Thyroid gland (tissue), 4 donors: Measurements from ENCODE around the gene MAGI3. TPM values are rescaled to one million over a fixed set of nuclear protein-coding genes. Genes with fewer than 3 reads are reported as not detected.

ENCODE experiments used
- DNase-seq, 2 donors: peaks; one replicate each; pipeline ENCODE4 v3.0.0-alpha.2; 2019
- H3K27ac ChIP-seq, 3 donors: fragments of 200-600 bp; sonication (generic); 1 replicate in 2 of 3; 2 replicates in 1 of 3; pipeline ENCODE4 v1.5.1; 2016 to 2019; ENCODE audit warnings: mild to moderate bottlenecking in 1 of 3, moderate library complexity in 1 of 3
- H3K27me3 ChIP-seq: fragments of 200-600 bp; sonication (generic); one replicate; pipeline ENCODE4 v1.5.1; 2019
- H3K36me3 ChIP-seq, 2 donors: fragments of 200-600 bp; sonication (generic); one replicate each; pipeline ENCODE4 v1.5.1; 2016 to 2019
- H3K4me1 ChIP-seq, 2 donors: fragments of 200-600 bp; sonication (generic); one replicate each; pipeline ENCODE4 v1.5.1; 2017 to 2019
- H3K4me3 ChIP-seq, 3 donors: fragments of 200-600 bp; sonication (generic); replicated peaks in 1 of 3; 1 replicate in 2 of 3; 2 replicates in 1 of 3; pipeline ENCODE4 v1.5.1; 2016; ENCODE audit warnings: mild to moderate bottlenecking in 1 of 3
- H3K9me3 ChIP-seq: fragments of 200-600 bp; sonication (generic); one replicate; pipeline ENCODE4 v1.5.1; 2017
- CTCF ChIP-seq, 6 experiments: fragments of 200-600 bp in 3 of 6; fragments of 450-650 bp in 3 of 6; sonication (generic) in 3 of 6; IDR thresholded peaks; one replicate each; pipeline ENCODE4 v1.5.1; 2016 to 2019; ENCODE audit warnings: antibody characterized with exemption in 6 of 6, mild to moderate bottlenecking in 2 of 6, inconsistent platforms in 1 of 6, moderate library complexity in 1 of 6
- POLR2A ChIP-seq, 2 donors: fragments of 450-650 bp; IDR thresholded peaks; one replicate each; pipeline ENCODE4 v1.6.1; 2017; ENCODE audit warnings: antibody characterized with exemption in 2 of 2, mild to moderate bottlenecking in 2 of 2, moderate library complexity in 1 of 2
- WGBS, 2 donors: methylation state at CpG; one replicate each; pipeline ENCODE4 v1.1.5; 2017; 5-methylcytosine and 5-hydroxymethylcytosine counted together
- intact Hi-C: fragments of 100-400 bp; cut with DNase I; formaldehyde crosslinking; loops from one replicate; pipeline ENCODE4 v1.15.1; 2023
- total RNA-seq, 4 donors: library from RNA; depleted of rRNA; stranded (reverse); fragments of >200 nt; gene quantifications; one replicate each; pipeline ENCODE4 v1.2.3, GENCODE V29; 2016

Gene MAGI3
- total RNA-seq, 4 donors from 2014 or later: 52.9 to 91.0 (median 61.9) TPM

GRCh38 chr1:113416496-113416895 is 26.2 kb downstream of the MAGI3 start:
- H3K27me3 ChIP-seq: no peaks in the 10 kb centered on the region
- no peaks in the 10 kb centered on the region for H3K36me3 ChIP-seq
- intact Hi-C loops: no loop called here
- no peak overlapping the region for H3K4me3 ChIP-seq
- H3K4me1 ChIP-seq: peaks cover 10% of the 10 kb centered on the region in 2 donors
- no peak for DNase-seq
- WGBS, 2 donors: 92 to 96% methylated on average over 2 of the region's 2 CpGs
- no peak overlapping the region for H3K27ac ChIP-seq
- TF ChIP-seq POLR2A (IDR thresholded peaks at IDR 0.05) (no peak), CTCF (IDR thresholded peaks at IDR 0.05) (no peak)
- H3K9me3 ChIP-seq: no peaks in the 10 kb centered on the region

GRCh38 chr1:113422315-113423068 is 32.2 kb downstream of the MAGI3 start:
- H3K36me3 ChIP-seq: no peaks in the 10 kb centered on the region
- H3K9me3 ChIP-seq: no peaks in the 10 kb centered on the region
- H3K27me3 ChIP-seq: no peaks in the 10 kb centered on the region
- intact Hi-C loops: no loop called here
- no peak for DNase-seq
- peaks cover 4 to 10% of the 10 kb centered on the region in 2 donors for H3K4me1 ChIP-seq
- TF ChIP-seq CTCF (IDR thresholded peaks at IDR 0.05) (no peak), POLR2A (IDR thresholded peaks at IDR 0.05) (no peak)
- WGBS, 2 donors: 97 to 99% methylated on average over 19 to 26 of the region's 26 CpGs
- H3K4me3 ChIP-seq: no peak overlapping the region
- H3K27ac ChIP-seq: no peak overlapping the region

- no peaks in the 10 kb centered on the region for H3K9me3 ChIP-seq
- H3K27me3 ChIP-seq: no peaks in the 10 kb centered on the region
- no peak overlapping the region for H3K4me3 ChIP-seq
- 95 to 99% methylated on average over 6 to 9 of the region's 14 CpGs for WGBS, 2 donors
- no peak for DNase-seq
- H3K4me1 ChIP-seq: peaks cover 5 to 6% of the 10 kb centered on the region in 2 donors
- TF ChIP-seq CTCF (IDR thresholded peaks at IDR 0.05): no peak
- no peak for TF ChIP-seq POLR2A (IDR thresholded peaks at IDR 0.05)
- intact Hi-C loops: no loop called here
- H3K36me3 ChIP-seq: no peaks in the 10 kb centered on the region
- no peak overlapping the region for H3K27ac ChIP-seq
Observed at GRCh38 chr1:113423826-113424225, 33.5 kb downstream of the MAGI3 start.

DNA sequence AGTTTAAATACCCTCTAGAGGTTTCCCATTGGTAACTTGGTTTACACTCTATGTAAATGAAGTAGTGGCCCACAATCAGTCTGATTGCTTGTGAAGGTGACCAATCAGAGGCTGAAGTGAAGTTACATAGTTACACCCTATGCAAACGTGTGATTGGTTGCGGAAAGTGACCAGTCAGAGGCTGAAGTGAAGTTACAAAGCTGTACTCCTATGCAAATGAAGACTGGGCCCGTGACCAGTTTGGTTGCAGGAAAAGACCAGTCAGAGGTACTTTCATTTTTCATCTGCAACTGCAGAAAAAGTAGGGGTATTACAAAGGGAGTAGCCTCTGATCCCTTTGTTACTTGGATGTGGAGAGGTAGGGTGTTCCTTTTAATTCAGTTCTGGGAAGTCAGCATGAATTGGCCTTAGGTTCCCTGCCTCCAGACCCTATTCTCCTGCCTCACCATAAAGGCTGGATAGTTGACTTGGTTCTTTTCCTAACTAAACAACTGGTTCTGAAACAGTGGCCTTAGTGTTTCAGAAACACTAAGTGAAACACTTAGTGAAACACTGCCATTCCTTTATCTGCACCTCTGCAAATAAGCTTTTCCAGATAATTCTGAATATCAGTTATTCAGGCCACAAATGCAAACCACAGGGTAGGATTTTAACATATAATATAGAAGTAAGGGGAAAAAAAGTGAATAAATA is 39.3 kb downstream of the MAGI3 start:
- TF ChIP-seq CTCF (IDR thresholded peaks at IDR 0.05) (no peak), POLR2A (IDR thresholded peaks at IDR 0.05) (no peak)
- H3K36me3 ChIP-seq: no peaks in the 10 kb centered on the region
- DNase-seq: peak in 1 of 2 donors; percentile 10
- H3K27me3 ChIP-seq: no peaks in the 10 kb centered on the region
- intact Hi-C loops: no loop called here
- 87 to 91% methylated on average over 3 of the region's 3 CpGs for WGBS, 2 donors
- no peaks in the 10 kb centered on the region for H3K9me3 ChIP-seq
- no peak overlapping the region for H3K4me3 ChIP-seq
- no peak overlapping the region for H3K27ac ChIP-seq
- H3K4me1 ChIP-seq: peaks cover 6 to 30% of the 10 kb centered on the region in 2 donors

DNA sequence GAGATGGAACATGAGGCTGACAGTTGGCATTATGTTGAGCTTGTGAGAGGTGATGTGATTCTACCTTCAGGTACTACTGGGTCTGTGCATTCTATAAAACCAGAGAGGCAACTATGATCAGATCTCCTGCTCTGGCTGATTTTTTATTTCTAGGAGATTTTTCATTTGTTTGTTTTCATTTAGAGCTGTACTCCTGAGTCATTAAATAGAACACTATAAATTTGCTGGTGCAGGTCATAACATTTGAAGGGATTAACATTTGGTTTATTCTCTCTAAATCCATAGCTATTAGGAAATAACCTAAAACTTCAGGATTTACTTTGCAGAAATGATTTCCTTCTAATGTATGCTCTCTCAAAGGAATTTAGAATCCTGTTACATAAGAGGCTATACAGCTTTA is 42.9 kb downstream of the MAGI3 start:
- H3K36me3 ChIP-seq: no peaks in the 10 kb centered on the region
- no peaks in the 10 kb centered on the region for H3K27me3 ChIP-seq
- no peaks in the 10 kb centered on the region for H3K9me3 ChIP-seq
- H3K27ac ChIP-seq: no peak overlapping the region
- no peak for TF ChIP-seq CTCF (IDR thresholded peaks at IDR 0.05)
- no peak for TF ChIP-seq POLR2A (IDR thresholded peaks at IDR 0.05)
- no peak overlapping the region for H3K4me3 ChIP-seq
- H3K4me1 ChIP-seq: peaks cover 0 to 25% of the 10 kb centered on the region in 2 donors
- intact Hi-C loops: no loop called here
- no peak for DNase-seq
